ENCODE data around the gene PCDH15. TPM values are rescaled to one million over a fixed set of nuclear protein-coding genes. Genes with fewer than 3 reads are reported as not detected.

PCDH15 gene
- total RNA-seq (10 to 100 TPM; 20.7 to 46.8 TPM), polyA plus RNA-seq (ENCODE audit: insufficient read length in 2 of 2) (10 to 100 TPM; 35.8 to 42.3 TPM)
- long read RNA-seq, donor 1, partial matches to known transcripts, result 0 of 1 reads
- long read RNA-seq, donor 1, other reads (novel, unspliced or antisense), result 0 of 1 reads
- long read RNA-seq, donor 2, partial matches to known transcripts, result 0 of 1 reads
- long read RNA-seq, donor 2, other reads (novel, unspliced or antisense), result 0 of 1 reads
- long read RNA-seq, donor 3, result 0 reads
- long read RNA-seq, donor 4, result 0 reads

GRCh38 chr10:54800741-54801421 lies at the start of gene PCDH15:
Gene PCDH15 (minus strand): TSS chr10:54801231. CDS start chr10:54664262, 136,969 bp downstream.
- WGBS (ENCODE audit: insufficient coverage), result 2% methylated on average over 7 of the region's 10 CpGs
- Histone ChIP-seq H3K36me3 (ENCODE audit: control insufficient read depth, insufficient read depth, low read length) (no peaks in the 10 kb centered on the region), H3K27me3 (ENCODE audit: control insufficient read depth, insufficient read depth, low read length) (no peaks in the 10 kb centered on the region), H3K27ac (ENCODE audit: low read depth, low read length) (no peak within 1 kb of the TSS), H3K9me3 (ENCODE audit: control insufficient read depth, insufficient read depth, low read length) (no peaks in the 10 kb centered on the region), H3K4me3 (ENCODE audit: low read depth, low read length) (peak within 1 kb of the TSS; percentile 31), H3K4me1 (ENCODE audit: control insufficient read depth, insufficient read depth, low read length) (no peaks in the 10 kb centered on the region)
- peak; percentile 48 to 96 (median 68) for DNase-seq (ENCODE audit: low read depth in 4 of 6, low spot score in 6 of 6)

GRCh38 chr10:54843932-54844331 lies 42.9 kb upstream of the PCDH15 start:
- H3K27ac ChIP-seq (ENCODE audit: low read depth, low read length), result no peak overlapping the region
- H3K9me3 ChIP-seq (ENCODE audit: control insufficient read depth, insufficient read depth, low read length), result no peaks in the 10 kb centered on the region
- no peak overlapping the region for H3K4me3 ChIP-seq (ENCODE audit: low read depth, low read length)
- DNase-seq (ENCODE audit: low read depth in 4 of 6, low spot score in 6 of 6), result no peak
- H3K36me3 ChIP-seq (ENCODE audit: control insufficient read depth, insufficient read depth, low read length), result no peaks in the 10 kb centered on the region
- H3K27me3 ChIP-seq (ENCODE audit: control insufficient read depth, insufficient read depth, low read length), result no peaks in the 10 kb centered on the region
- H3K4me1 ChIP-seq (ENCODE audit: control insufficient read depth, insufficient read depth, low read length), result no peaks in the 10 kb centered on the region

GRCh38 chr10:54843085-54843646 lies 42.1 kb upstream of the PCDH15 start:
- WGBS (ENCODE audit: insufficient coverage), result no CpG with 5 or more reads among the region's 5 CpGs

GRCh38 chr10:54837479-54837878 lies 36.4 kb upstream of the PCDH15 start:
- Histone ChIP-seq H3K27me3 (ENCODE audit: control insufficient read depth, insufficient read depth, low read length) (no peaks in the 10 kb centered on the region), H3K9me3 (ENCODE audit: control insufficient read depth, insufficient read depth, low read length) (no peaks in the 10 kb centered on the region), H3K36me3 (ENCODE audit: control insufficient read depth, insufficient read depth, low read length) (no peaks in the 10 kb centered on the region), H3K4me1 (ENCODE audit: control insufficient read depth, insufficient read depth, low read length) (no peaks in the 10 kb centered on the region), H3K27ac (ENCODE audit: low read depth, low read length) (no peak overlapping the region), H3K4me3 (ENCODE audit: low read depth, low read length) (no peak overlapping the region)
- DNase-seq (ENCODE audit: low read depth in 4 of 6, low spot score in 6 of 6), result no peak
- 86% methylated on average over 1 of the region's 5 CpGs for WGBS (ENCODE audit: insufficient coverage)

More at GRCh38 chr10:54843085-54843646, 42.1 kb upstream of the PCDH15 start:
- Histone ChIP-seq H3K36me3 (ENCODE audit: control insufficient read depth, insufficient read depth, low read length) (no peaks in the 10 kb centered on the region), H3K27me3 (ENCODE audit: control insufficient read depth, insufficient read depth, low read length) (no peaks in the 10 kb centered on the region), H3K27ac (ENCODE audit: low read depth, low read length) (no peak overlapping the region), H3K4me1 (ENCODE audit: control insufficient read depth, insufficient read depth, low read length) (no peaks in the 10 kb centered on the region), H3K9me3 (ENCODE audit: control insufficient read depth, insufficient read depth, low read length) (no peaks in the 10 kb centered on the region), H3K4me3 (ENCODE audit: low read depth, low read length) (no peak overlapping the region)
- peak in 2 of 6 donors; percentile 3 to 11 for DNase-seq (ENCODE audit: low read depth in 4 of 6, low spot score in 6 of 6)

GRCh38 chr10:54833029-54833428 lies 32.0 kb upstream of the PCDH15 start:
- H3K4me1 ChIP-seq (ENCODE audit: control insufficient read depth, insufficient read depth, low read length), result no peaks in the 10 kb centered on the region
- no CpG with 5 or more reads among the region's 2 CpGs for WGBS (ENCODE audit: insufficient coverage)
- no peak overlapping the region for H3K27ac ChIP-seq (ENCODE audit: low read depth, low read length)
- no peaks in the 10 kb centered on the region for H3K36me3 ChIP-seq (ENCODE audit: control insufficient read depth, insufficient read depth, low read length)
- no peaks in the 10 kb centered on the region for H3K9me3 ChIP-seq (ENCODE audit: control insufficient read depth, insufficient read depth, low read length)
- H3K4me3 ChIP-seq (ENCODE audit: low read depth, low read length), result no peak overlapping the region
- H3K27me3 ChIP-seq (ENCODE audit: control insufficient read depth, insufficient read depth, low read length), result no peaks in the 10 kb centered on the region
- no peak for DNase-seq (ENCODE audit: low read depth in 4 of 6, low spot score in 6 of 6)

- Histone ChIP-seq H3K4me3 (ENCODE audit: low read depth, low read length) (no peak overlapping the region), H3K4me1 (ENCODE audit: control insufficient read depth, insufficient read depth, low read length) (no peaks in the 10 kb centered on the region), H3K27ac (ENCODE audit: low read depth, low read length) (no peak overlapping the region), H3K27me3 (ENCODE audit: control insufficient read depth, insufficient read depth, low read length) (no peaks in the 10 kb centered on the region), H3K36me3 (ENCODE audit: control insufficient read depth, insufficient read depth, low read length) (no peaks in the 10 kb centered on the region), H3K9me3 (ENCODE audit: control insufficient read depth, insufficient read depth, low read length) (peaks cover 3% of the 10 kb centered on the region)
- peak in 1 of 6 donors; percentile 50 for DNase-seq (ENCODE audit: low read depth in 4 of 6, low spot score in 6 of 6)
- WGBS (ENCODE audit: insufficient coverage), result no CpG with 5 or more reads among the region's 1 CpG
These were observed 26.0 kb upstream of the PCDH15 start for GRCh38 chr10:54826994-54827560.

- no peak for DNase-seq (ENCODE audit: low read depth in 4 of 6, low spot score in 6 of 6)
- Histone ChIP-seq H3K9me3 (ENCODE audit: control insufficient read depth, insufficient read depth, low read length) (no peaks in the 10 kb centered on the region), H3K4me1 (ENCODE audit: control insufficient read depth, insufficient read depth, low read length) (no peaks in the 10 kb centered on the region), H3K27me3 (ENCODE audit: control insufficient read depth, insufficient read depth, low read length) (no peaks in the 10 kb centered on the region), H3K27ac (ENCODE audit: low read depth, low read length) (no peak overlapping the region), H3K36me3 (ENCODE audit: control insufficient read depth, insufficient read depth, low read length) (no peaks in the 10 kb centered on the region), H3K4me3 (ENCODE audit: low read depth, low read length) (no peak overlapping the region)
- WGBS (ENCODE audit: insufficient coverage), result no CpG with 5 or more reads among the region's 2 CpGs
These were observed 14.6 kb upstream of the PCDH15 start for GRCh38 chr10:54815583-54815982.

GRCh38 chr10:54808186-54808935 lies 7.3 kb upstream of the PCDH15 start:
- no peaks in the 10 kb centered on the region for H3K27me3 ChIP-seq (ENCODE audit: control insufficient read depth, insufficient read depth, low read length)
- H3K4me3 ChIP-seq (ENCODE audit: low read depth, low read length), result no peak overlapping the region
- H3K4me1 ChIP-seq (ENCODE audit: control insufficient read depth, insufficient read depth, low read length), result no peaks in the 10 kb centered on the region
- peak in 1 of 6 donors; percentile 25 for DNase-seq (ENCODE audit: low read depth in 4 of 6, low spot score in 6 of 6)
- no peaks in the 10 kb centered on the region for H3K36me3 ChIP-seq (ENCODE audit: control insufficient read depth, insufficient read depth, low read length)
- H3K27ac ChIP-seq (ENCODE audit: low read depth, low read length), result no peak overlapping the region
- WGBS (ENCODE audit: insufficient coverage), result no CpG with 5 or more reads among the region's 1 CpG
- no peaks in the 10 kb centered on the region for H3K9me3 ChIP-seq (ENCODE audit: control insufficient read depth, insufficient read depth, low read length)

- Histone ChIP-seq H3K36me3 (ENCODE audit: control insufficient read depth, insufficient read depth, low read length) (no peaks in the 10 kb centered on the region), H3K9me3 (ENCODE audit: control insufficient read depth, insufficient read depth, low read length) (no peaks in the 10 kb centered on the region), H3K4me3 (ENCODE audit: low read depth, low read length) (no peak overlapping the region), H3K27me3 (ENCODE audit: control insufficient read depth, insufficient read depth, low read length) (no peaks in the 10 kb centered on the region), H3K4me1 (ENCODE audit: control insufficient read depth, insufficient read depth, low read length) (no peaks in the 10 kb centered on the region), H3K27ac (ENCODE audit: low read depth, low read length) (no peak overlapping the region)
- DNase-seq (ENCODE audit: low read depth in 4 of 6, low spot score in 6 of 6), result no peak
- no CpG with 5 or more reads among the region's 1 CpG for WGBS (ENCODE audit: insufficient coverage)
These were observed 1.5 kb downstream of the PCDH15 start for GRCh38 chr10:54799506-54799905.

Measured in spinal cord (tissue), 10 donors.